B cell (primary cell): ENCODE results near the gene ASCL1. TPM values are rescaled to one million over a fixed set of nuclear protein-coding genes. Genes with fewer than 3 reads are reported as not detected.

ENCODE experiments used
- ATAC-seq: fragments of 200-7000 bp; cut with Tn5 transposase; one replicate; pipeline ENCODE4 v1.10.0; 2021; ENCODE audit warnings: low read depth, mild to moderate bottlenecking, moderate number of reproducible peaks, moderate library complexity
- CTCF ChIA-PET: fragments of 350-600 bp; sonication (Branson Sonifier 250); formaldehyde crosslinking; loops from one replicate; lab custom pipeline; 2021; ENCODE audit warnings: antibody characterized with exemption, inconsistent platforms; lab: Charles Lee
- POLR2A ChIA-PET: fragments of 350-600 bp; sonication (Branson Sonifier 250); formaldehyde crosslinking; loops from one replicate; lab custom pipeline; 2021; ENCODE audit warnings: antibody characterized with exemption; lab: Charles Lee
- DNase-seq: peaks from one replicate; pipeline ENCODE4 v3.0.0; 2013
- H2AFZ ChIP-seq: 2 replicates; pipeline ENCODE4 v1.6.1; 2012; ENCODE audit warnings: mild to moderate bottlenecking, low read depth, low read length; ENCODE audit not compliant: insufficient read depth, poor library complexity, severe bottlenecking
- H3K27ac ChIP-seq, 2 donors: 1 replicate in 1 of 2; 2 replicates in 1 of 2; pipeline ENCODE4 v1.5.1; 2012 to 2013; ENCODE audit warnings: low read length in 2 of 2, mild to moderate bottlenecking in 2 of 2, moderate library complexity in 1 of 2
- H3K27me3 ChIP-seq, 4 experiments: fragments of 200-600 bp in 1 of 4; sonication (generic) in 1 of 4; replicated peaks in 1 of 4; 1 replicate in 2 of 4; 2 replicates in 2 of 4; pipeline versions ENCODE4 v1.6.1 to v1.7.0; 2013 to 2016; ENCODE audit warnings: low read length in 3 of 4, mild to moderate bottlenecking in 2 of 4, mixed read lengths in 1 of 4, moderate library complexity in 1 of 4; ENCODE audit not compliant: insufficient read depth in 4 of 4, control insufficient read depth in 3 of 4; ENCODE audit errors: control extremely low read depth in 1 of 4
- H3K36me3 ChIP-seq, 2 experiments: replicated peaks in 1 of 2; 1 replicate in 1 of 2; 2 replicates in 1 of 2; pipeline versions ENCODE4 v1.6.1 to v1.7.1; 2013; ENCODE audit warnings: low read length in 1 of 2; ENCODE audit not compliant: insufficient read depth in 2 of 2, control insufficient read depth in 1 of 2; ENCODE audit errors: control extremely low read depth in 1 of 2, extremely low read depth in 1 of 2
- H3K4me1 ChIP-seq, 2 donors: fragments of 200-600 bp in 1 of 2; sonication (generic) in 1 of 2; 1 replicate in 1 of 2; 2 replicates in 1 of 2; pipeline versions ENCODE4 v1.5.1 to v1.6.1; 2013 to 2017; ENCODE audit warnings: low read length in 2 of 2; ENCODE audit not compliant: control insufficient read depth in 2 of 2, insufficient read depth in 2 of 2
- H3K4me2 ChIP-seq: replicated peaks from 2 replicates; pipeline ENCODE3; 2012; ENCODE audit warnings: mild to moderate bottlenecking, low read depth, low read length; ENCODE audit not compliant: poor library complexity, severe bottlenecking
- H3K4me3 ChIP-seq, 5 experiments: fragments of 200-600 bp in 1 of 5; sonication (generic) in 1 of 5; 1 replicate in 3 of 5; 2 replicates in 2 of 5; pipeline versions ENCODE4 v1.5.1 to v1.7.0; 2011 to 2016; ENCODE audit warnings: low read length in 4 of 5, mild to moderate bottlenecking in 4 of 5, low read depth in 2 of 5, control low read depth in 1 of 5, moderate library complexity in 1 of 5; ENCODE audit not compliant: insufficient read depth in 1 of 5; ENCODE audit errors: control extremely low read depth in 1 of 5, extremely low read depth in 1 of 5
- H3K79me2 ChIP-seq: fragments of 200-600 bp; sonication (generic); one replicate; pipeline ENCODE4 v1.6.0; 2016; ENCODE audit warnings: low read length; ENCODE audit not compliant: control insufficient read depth, insufficient read depth
- H3K9ac ChIP-seq: fragments of 200-600 bp; sonication (generic); 2 replicates; pipeline ENCODE4 v1.6.1; 2017; ENCODE audit warnings: mild to moderate bottlenecking, low read length, moderate library complexity
- H3K9me3 ChIP-seq, 3 donors: one replicate each; pipeline versions ENCODE4 v1.6.1 to v1.7.1; 2013; ENCODE audit warnings: low read length in 2 of 3; ENCODE audit not compliant: control insufficient read depth in 2 of 3, insufficient read depth in 1 of 3; ENCODE audit errors: control extremely low read depth in 1 of 3
- H4K20me1 ChIP-seq: 2 replicates; pipeline ENCODE4 v1.6.0; 2012; ENCODE audit warnings: mild to moderate bottlenecking, low read length; ENCODE audit not compliant: insufficient read depth, control insufficient read depth, poor library complexity, severe bottlenecking
- H3K27ac Mint-ChIP-seq: one replicate; pipeline ENCODE4 v1.8.0; 2021; ENCODE audit warnings: mixed read lengths
- H3K27me3 Mint-ChIP-seq: one replicate; pipeline ENCODE4 v1.8.0; 2021; ENCODE audit warnings: mixed read lengths
- H3K4me1 Mint-ChIP-seq: one replicate; pipeline ENCODE4 v1.8.0; 2021; ENCODE audit warnings: mixed read lengths
- H3K4me3 Mint-ChIP-seq: one replicate; pipeline ENCODE4 v1.8.0; 2021; ENCODE audit warnings: mixed read lengths
- H3K9me3 Mint-ChIP-seq: one replicate; pipeline ENCODE4 v1.8.0; 2022; ENCODE audit warnings: mixed read lengths; ENCODE audit not compliant: insufficient read depth
- CTCF ChIP-seq: fragments of 200-600 bp; IDR thresholded peaks from one replicate; pipeline ENCODE4 v1.8.0; 2022; ENCODE audit warnings: antibody characterized with exemption, mild to moderate bottlenecking
- EZH2 ChIP-seq: IDR thresholded peaks from 2 replicates; pipeline ENCODE4 v1.6.1; 2012; ENCODE audit warnings: borderline replicate concordance, low read depth, mild to moderate bottlenecking, moderate library complexity, low read length; ENCODE audit not compliant: insufficient read depth, poor library complexity, severe bottlenecking
- WGBS: methylation state at CpG from one replicate; pipeline ENCODE4 v1.1.5; 2013; ENCODE audit warnings: missing lambda C conversion rate; ENCODE audit not compliant: insufficient coverage; 5-methylcytosine and 5-hydroxymethylcytosine counted together
- intact Hi-C: fragments of 100-400 bp; cut with micrococcal nuclease; formaldehyde crosslinking; loops from one replicate; pipeline ENCODE4 v1.10.0; 2022
- polyA plus RNA-seq: library from polyadenylated mRNA; depleted of rRNA; stranded (reverse); fragments of >200 nt; gene quantifications from 2 replicates; pipeline ENCODE4 v1.2.3, GENCODE V29; 2012
- total RNA-seq, 2 donors: library from RNA; stranded (reverse); fragments of 120-200 nt in 1 of 2; gene quantifications; 1 replicate in 1 of 2; 2 replicates in 1 of 2; pipeline versions ENCODE4 v1.2.3 to v1.2.4, GENCODE V29; 2013 to 2022

Gene ASCL1
- total and polyA plus RNA-seq, 2 donors (not counting 1 experiment from before 2014, with no cell fraction given) = not detected

GRCh38 chr12:102955926-102956737 lies 1.3 kb upstream of the ASCL1 start:
- intact Hi-C loops = loop anchor here (10.0 kb wide), 1 partner anchor 349 kb away; no protein-coding TSS in a partner anchor
- H3K27me3 ChIP-seq = peaks cover 1 to 87% (median 61%) of the 10 kb centered on the region in 4 experiments

More at GRCh38 chr12:102955926-102956737, 1.3 kb upstream of the ASCL1 start:
- H2AFZ ChIP-seq = no peak overlapping the region
- H3K4me2 ChIP-seq = peak overlapping the region; percentile 91
- H3K79me2 ChIP-seq = no peaks in the 10 kb centered on the region
- 14% methylated on average over 38 of the region's 50 CpGs for WGBS
- no peaks in the 10 kb centered on the region for H3K9me3 Mint-ChIP-seq
- no peaks in the 10 kb centered on the region for H4K20me1 ChIP-seq
- TF ChIP-seq CTCF (no peak), EZH2 (peak; percentile 49)
- ChIA-PET POLR2A (no interaction called here), CTCF (interaction anchor here (0.7 to 2.2 kb wide), 3 partner anchors 73 to 592 kb away, joined by 3 to 10 read pairs (median 3); no protein-coding TSS in a partner anchor)
- DNase-seq (peak; percentile 23), ATAC-seq (no peak)
- H3K27me3 Mint-ChIP-seq = peaks cover 80% of the 10 kb centered on the region
- peaks cover 27 to 46% of the 10 kb centered on the region in 2 donors for H3K4me1 ChIP-seq
- no peak overlapping the region for H3K4me3 ChIP-seq
- no peak overlapping the region for H3K27ac Mint-ChIP-seq
- H3K27ac ChIP-seq = no peak overlapping the region
- H3K4me3 Mint-ChIP-seq = peak overlapping the region; percentile 48
- H3K4me1 Mint-ChIP-seq = peaks cover 29% of the 10 kb centered on the region
- H3K36me3 ChIP-seq = no peaks in the 10 kb centered on the region
- peaks cover 0 to 21% (median 1%) of the 10 kb centered on the region in 3 donors for H3K9me3 ChIP-seq
- no peak overlapping the region for H3K9ac ChIP-seq
